HEK293T (cell line): ENCODE data around the gene SLC39A7.

Experiments used
- BHLHE40 ChIP-seq: fragments of 450-650 bp; IDR thresholded peaks from 2 replicates; pipeline ENCODE4 v1.6.1; 2016; ENCODE audit warnings: mild to moderate bottlenecking, moderate library complexity, borderline replicate concordance
- ELF4 ChIP-seq: fragments of 450-650 bp; IDR thresholded peaks from 2 replicates; pipeline ENCODE4 v1.6.1; 2017; ENCODE audit warnings: antibody characterized with exemption
- FOXA1 ChIP-seq: fragments of 450-650 bp; IDR thresholded peaks from 2 replicates; pipeline ENCODE4 v1.6.1; 2016; ENCODE audit warnings: mild to moderate bottlenecking
- FOXK2 ChIP-seq: fragments of 450-650 bp; IDR thresholded peaks from 2 replicates; pipeline ENCODE4 v1.6.1; 2016; ENCODE audit warnings: mild to moderate bottlenecking
- FOXM1 ChIP-seq: fragments of 450-650 bp; IDR thresholded peaks from 2 replicates; pipeline ENCODE4 v1.6.1; 2017; ENCODE audit warnings: mild to moderate bottlenecking, borderline replicate concordance
- HDGF ChIP-seq: fragments of 450-650 bp; IDR thresholded peaks from 2 replicates; pipeline ENCODE4 v1.6.1; 2017; ENCODE audit warnings: antibody characterized with exemption, borderline replicate concordance
- L3MBTL2 ChIP-seq: fragments of 450-650 bp; conservative IDR thresholded peaks from 2 replicates; pipeline ENCODE4 v1.6.1; 2016; ENCODE audit warnings: mild to moderate bottlenecking
- LEF1 ChIP-seq: fragments of 450-650 bp; IDR thresholded peaks from 2 replicates; pipeline ENCODE4 v1.6.1; 2017; ENCODE audit warnings: mild to moderate bottlenecking, borderline replicate concordance
- NFRKB ChIP-seq: fragments of 450-650 bp; IDR thresholded peaks from 2 replicates; pipeline ENCODE4 v1.6.1; 2016; ENCODE audit warnings: mild to moderate bottlenecking, moderate library complexity
- SP1 ChIP-seq: fragments of 450-650 bp; IDR thresholded peaks from 2 replicates; pipeline ENCODE4 v1.6.1; 2017
- SUZ12 ChIP-seq: fragments of 450-650 bp; IDR thresholded peaks from 2 replicates; pipeline ENCODE4 v1.6.1; 2016; ENCODE audit warnings: mild to moderate bottlenecking
- TARDBP ChIP-seq: fragments of 450-650 bp; IDR thresholded peaks from 2 replicates; pipeline ENCODE4 v1.6.1; 2016
- ZNF384 ChIP-seq: fragments of 450-650 bp; IDR thresholded peaks from 2 replicates; pipeline ENCODE4 v1.6.1; 2016

GRCh38 chr6:33165581-33166258, 34.9 kb upstream of the SLC39A7 start:
- TF ChIP-seq LEF1 (no peak), FOXK2 (no peak), BHLHE40 (no peak), SP1 (no peak), NFRKB (no peak), FOXA1 (no peak), ZNF384 (no peak), FOXM1 (no peak), HDGF (no peak), L3MBTL2 (no peak), ELF4 (no peak), TARDBP (no peak), SUZ12 (no peak)
